ENCODE data around the gene GNA12. TPM values are rescaled to one million over a fixed set of nuclear protein-coding genes. Genes with fewer than 3 reads are reported as not detected.

Gene GNA12
- total and polyA plus RNA-seq, 10 of the 15 experiments (the other 5 are each of a cell fraction or from before 2014, with no cell fraction given): 1.9 to 51.8 (median 12.6) TPM

DNA sequence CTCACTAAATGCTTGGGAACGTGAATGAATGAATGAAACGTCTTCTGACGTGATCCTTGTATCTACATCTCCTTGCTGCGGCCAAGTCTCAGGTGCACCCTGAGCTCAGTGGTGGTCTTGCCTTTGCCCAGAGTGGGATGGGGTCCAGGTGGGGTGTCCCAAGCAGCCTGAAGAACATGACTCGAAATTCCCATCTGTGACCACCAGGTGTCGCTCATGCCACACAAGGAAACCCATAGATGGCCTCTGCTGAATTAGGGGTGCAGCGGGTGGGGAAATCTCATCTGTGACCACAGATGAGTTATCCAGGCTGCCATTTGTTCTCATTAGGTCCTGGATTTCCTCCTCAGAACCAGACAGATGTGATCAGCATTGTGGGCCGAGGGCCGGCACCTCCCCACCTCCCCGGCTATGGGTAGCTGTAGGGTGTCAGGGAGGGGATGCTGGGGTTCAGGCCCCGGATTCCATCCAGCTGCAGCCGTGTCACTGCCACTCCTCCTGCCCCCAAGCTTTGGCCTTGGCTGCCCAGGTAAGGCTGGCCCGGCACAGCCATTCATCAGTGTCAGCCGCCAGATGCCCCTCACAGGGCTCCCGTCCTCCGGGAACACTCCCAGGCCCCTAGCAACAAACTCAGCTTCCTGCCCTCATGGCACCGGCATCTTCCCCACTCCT lies 21.0 kb upstream of the GNA12 start (continued):
- TF ChIP-seq, protein P1, sequence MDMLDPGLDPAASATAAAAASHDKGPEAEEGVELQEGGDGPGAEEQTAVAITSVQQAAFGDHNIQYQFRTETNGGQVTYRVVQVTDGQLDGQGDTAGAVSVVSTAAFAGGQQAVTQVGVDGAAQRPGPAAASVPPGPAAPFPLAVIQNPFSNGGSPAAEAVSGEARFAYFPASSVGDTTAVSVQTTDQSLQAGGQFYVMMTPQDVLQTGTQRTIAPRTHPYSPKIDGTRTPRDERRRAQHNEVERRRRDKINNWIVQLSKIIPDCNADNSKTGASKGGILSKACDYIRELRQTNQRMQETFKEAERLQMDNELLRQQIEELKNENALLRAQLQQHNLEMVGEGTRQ (IDR thresholded peaks at IDR 0.05; ENCODE audit: borderline replicate concordance, low read depth, low read length): no peak
- TF ChIP-seq SMARCA5 (IDR thresholded peaks at IDR 0.05) (peak; percentile 45; the same call in 1 of the 2 replicates), HDAC6 (IDR thresholded peaks at IDR 0.05; ENCODE audit: unreplicated experiment) (no peak), POU2F2 (IDR thresholded peaks at IDR 0.05; ENCODE audit: borderline replicate concordance, low read depth, low read length) (no peak), YY1 (IDR thresholded peaks at IDR 0.05; ENCODE audit: low read depth, low read length) (0 out of 2 replicates have a peak, but pooled peaks have one; percentile 55), EZH2 (IDR thresholded peaks at IDR 0.05; ENCODE audit: borderline replicate concordance, control insufficient read depth, low read depth, low read length) (no peak), SIX5 (IDR thresholded peaks at IDR 0.05; ENCODE audit: low read depth, low read length, severe bottlenecking) (no peak), BMI1 (IDR thresholded peaks at IDR 0.05; ENCODE audit: borderline replicate concordance) (no peak), SMAD1 (IDR thresholded peaks at IDR 0.05; ENCODE audit: low read depth, partially characterized antibody) (no peak), STAT1 (conservative IDR thresholded peaks at IDR 0.05) (no peak), IRF4 (IDR thresholded peaks at IDR 0.05; ENCODE audit: low read depth, low read length) (no peak), ZNF24 (IDR thresholded peaks at IDR 0.05) (peak; percentile 66; the same call in 1 of the 2 replicates), LARP7 (IDR thresholded peaks at IDR 0.05) (no peak), JUNB (IDR thresholded peaks at IDR 0.05) (no peak)
- TF ChIP-seq, protein P2, sequence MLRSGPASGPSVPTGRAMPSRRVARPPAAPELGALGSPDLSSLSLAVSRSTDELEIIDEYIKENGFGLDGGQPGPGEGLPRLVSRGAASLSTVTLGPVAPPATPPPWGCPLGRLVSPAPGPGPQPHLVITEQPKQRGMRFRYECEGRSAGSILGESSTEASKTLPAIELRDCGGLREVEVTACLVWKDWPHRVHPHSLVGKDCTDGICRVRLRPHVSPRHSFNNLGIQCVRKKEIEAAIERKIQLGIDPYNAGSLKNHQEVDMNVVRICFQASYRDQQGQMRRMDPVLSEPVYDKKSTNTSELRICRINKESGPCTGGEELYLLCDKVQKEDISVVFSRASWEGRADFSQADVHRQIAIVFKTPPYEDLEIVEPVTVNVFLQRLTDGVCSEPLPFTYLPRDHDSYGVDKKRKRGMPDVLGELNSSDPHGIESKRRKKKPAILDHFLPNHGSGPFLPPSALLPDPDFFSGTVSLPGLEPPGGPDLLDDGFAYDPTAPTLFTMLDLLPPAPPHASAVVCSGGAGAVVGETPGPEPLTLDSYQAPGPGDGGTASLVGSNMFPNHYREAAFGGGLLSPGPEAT (IDR thresholded peaks at IDR 0.05; ENCODE audit: low read depth): no peak
- TF ChIP-seq, protein P3, sequence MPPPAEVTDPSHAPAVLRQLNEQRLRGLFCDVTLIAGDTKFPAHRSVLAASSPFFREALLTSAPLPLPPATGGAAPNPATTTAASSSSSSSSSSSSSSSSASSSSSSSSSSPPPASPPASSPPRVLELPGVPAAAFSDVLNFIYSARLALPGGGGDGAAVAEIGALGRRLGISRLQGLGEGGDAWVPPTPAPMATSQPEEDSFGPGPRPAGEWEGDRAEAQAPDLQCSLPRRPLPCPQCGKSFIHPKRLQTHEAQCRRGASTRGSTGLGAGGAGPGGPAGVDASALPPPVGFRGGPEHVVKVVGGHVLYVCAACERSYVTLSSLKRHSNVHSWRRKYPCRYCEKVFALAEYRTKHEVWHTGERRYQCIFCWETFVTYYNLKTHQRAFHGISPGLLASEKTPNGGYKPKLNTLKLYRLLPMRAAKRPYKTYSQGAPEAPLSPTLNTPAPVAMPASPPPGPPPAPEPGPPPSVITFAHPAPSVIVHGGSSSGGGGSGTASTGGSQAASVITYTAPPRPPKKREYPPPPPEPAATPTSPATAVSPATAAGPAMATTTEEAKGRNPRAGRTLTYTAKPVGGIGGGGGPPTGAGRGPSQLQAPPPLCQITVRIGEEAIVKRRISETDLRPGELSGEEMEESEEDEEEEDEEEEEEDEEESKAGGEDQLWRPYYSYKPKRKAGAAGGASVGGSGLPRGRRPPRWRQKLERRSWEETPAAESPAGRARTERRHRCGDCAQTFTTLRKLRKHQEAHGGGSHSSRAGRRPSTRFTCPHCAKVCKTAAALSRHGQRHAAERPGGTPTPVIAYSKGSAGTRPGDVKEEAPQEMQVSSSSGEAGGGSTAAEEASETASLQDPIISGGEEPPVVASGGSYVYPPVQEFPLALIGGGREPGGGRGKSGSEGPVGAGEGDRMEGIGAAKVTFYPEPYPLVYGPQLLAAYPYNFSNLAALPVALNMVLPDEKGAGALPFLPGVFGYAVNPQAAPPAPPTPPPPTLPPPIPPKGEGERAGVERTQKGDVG (CRISPR knock-in tag; IDR thresholded peaks at IDR 0.05): no peak
- TF ChIP-seq, protein P4, sequence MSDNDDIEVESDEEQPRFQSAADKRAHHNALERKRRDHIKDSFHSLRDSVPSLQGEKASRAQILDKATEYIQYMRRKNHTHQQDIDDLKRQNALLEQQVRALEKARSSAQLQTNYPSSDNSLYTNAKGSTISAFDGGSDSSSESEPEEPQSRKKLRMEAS (IDR thresholded peaks at IDR 0.05; ENCODE audit: low read depth, low read length): no peak
- TF ChIP-seq, protein P5, sequence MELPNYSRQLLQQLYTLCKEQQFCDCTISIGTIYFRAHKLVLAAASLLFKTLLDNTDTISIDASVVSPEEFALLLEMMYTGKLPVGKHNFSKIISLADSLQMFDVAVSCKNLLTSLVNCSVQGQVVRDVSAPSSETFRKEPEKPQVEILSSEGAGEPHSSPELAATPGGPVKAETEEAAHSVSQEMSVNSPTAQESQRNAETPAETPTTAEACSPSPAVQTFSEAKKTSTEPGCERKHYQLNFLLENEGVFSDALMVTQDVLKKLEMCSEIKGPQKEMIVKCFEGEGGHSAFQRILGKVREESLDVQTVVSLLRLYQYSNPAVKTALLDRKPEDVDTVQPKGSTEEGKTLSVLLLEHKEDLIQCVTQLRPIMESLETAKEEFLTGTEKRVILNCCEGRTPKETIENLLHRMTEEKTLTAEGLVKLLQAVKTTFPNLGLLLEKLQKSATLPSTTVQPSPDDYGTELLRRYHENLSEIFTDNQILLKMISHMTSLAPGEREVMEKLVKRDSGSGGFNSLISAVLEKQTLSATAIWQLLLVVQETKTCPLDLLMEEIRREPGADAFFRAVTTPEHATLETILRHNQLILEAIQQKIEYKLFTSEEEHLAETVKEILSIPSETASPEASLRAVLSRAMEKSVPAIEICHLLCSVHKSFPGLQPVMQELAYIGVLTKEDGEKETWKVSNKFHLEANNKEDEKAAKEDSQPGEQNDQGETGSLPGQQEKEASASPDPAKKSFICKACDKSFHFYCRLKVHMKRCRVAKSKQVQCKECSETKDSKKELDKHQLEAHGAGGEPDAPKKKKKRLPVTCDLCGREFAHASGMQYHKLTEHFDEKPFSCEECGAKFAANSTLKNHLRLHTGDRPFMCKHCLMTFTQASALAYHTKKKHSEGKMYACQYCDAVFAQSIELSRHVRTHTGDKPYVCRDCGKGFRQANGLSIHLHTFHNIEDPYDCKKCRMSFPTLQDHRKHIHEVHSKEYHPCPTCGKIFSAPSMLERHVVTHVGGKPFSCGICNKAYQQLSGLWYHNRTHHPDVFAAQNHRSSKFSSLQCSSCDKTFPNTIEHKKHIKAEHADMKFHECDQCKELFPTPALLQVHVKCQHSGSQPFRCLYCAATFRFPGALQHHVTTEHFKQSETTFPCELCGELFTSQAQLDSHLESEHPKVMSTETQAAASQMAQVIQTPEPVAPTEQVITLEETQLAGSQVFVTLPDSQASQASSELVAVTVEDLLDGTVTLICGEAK (IDR thresholded peaks at IDR 0.05; ENCODE audit: borderline replicate concordance): no peak
